GM19452 (cell line): ENCODE results near the gene ARHGEF6.
"Not testable (repeated sequence)": the region's sequence is repeated elsewhere in the genome, so short reads cannot be mapped to it uniquely, and the experiment has no call there.

Source experiments
- ATAC-seq: cut with Tn5 transposase; IDR thresholded peaks from one replicate; pipeline ENCODE4 v1.9.1; 2021; ENCODE audit not compliant: unreplicated experiment

Gene ARHGEF6, protein sequence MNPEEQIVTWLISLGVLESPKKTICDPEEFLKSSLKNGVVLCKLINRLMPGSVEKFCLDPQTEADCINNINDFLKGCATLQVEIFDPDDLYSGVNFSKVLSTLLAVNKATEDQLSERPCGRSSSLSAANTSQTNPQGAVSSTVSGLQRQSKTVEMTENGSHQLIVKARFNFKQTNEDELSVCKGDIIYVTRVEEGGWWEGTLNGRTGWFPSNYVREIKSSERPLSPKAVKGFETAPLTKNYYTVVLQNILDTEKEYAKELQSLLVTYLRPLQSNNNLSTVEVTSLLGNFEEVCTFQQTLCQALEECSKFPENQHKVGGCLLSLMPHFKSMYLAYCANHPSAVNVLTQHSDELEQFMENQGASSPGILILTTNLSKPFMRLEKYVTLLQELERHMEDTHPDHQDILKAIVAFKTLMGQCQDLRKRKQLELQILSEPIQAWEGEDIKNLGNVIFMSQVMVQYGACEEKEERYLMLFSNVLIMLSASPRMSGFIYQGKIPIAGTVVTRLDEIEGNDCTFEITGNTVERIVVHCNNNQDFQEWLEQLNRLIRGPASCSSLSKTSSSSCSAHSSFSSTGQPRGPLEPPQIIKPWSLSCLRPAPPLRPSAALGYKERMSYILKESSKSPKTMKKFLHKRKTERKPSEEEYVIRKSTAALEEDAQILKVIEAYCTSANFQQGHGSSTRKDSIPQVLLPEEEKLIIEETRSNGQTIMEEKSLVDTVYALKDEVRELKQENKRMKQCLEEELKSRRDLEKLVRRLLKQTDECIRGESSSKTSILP

DNA sequence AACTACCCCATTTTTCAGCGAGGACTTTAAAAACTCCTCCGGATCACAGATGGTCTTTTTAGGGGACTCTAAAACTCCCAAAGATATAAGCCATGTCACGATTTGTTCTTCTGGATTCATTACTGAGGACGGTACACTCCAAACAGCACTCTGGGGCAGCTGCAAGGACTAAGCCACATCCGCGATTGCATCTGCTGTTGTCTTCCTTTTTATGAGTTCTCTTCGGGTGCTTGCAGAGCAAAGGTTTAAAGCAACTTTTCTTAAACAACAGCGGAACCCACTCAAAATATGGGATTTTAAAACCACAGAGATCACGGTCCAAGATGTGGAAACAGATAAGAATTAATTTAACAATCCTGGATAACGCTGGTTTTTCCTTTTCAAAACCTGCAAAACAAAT is at the start of gene ARHGEF6:
TSS of gene ARHGEF6 (minus strand) at position 170 of the 400 bp plus-strand sequence. CDS start at position 120, 50 bp downstream.
- ATAC-seq: no peak

DNA sequence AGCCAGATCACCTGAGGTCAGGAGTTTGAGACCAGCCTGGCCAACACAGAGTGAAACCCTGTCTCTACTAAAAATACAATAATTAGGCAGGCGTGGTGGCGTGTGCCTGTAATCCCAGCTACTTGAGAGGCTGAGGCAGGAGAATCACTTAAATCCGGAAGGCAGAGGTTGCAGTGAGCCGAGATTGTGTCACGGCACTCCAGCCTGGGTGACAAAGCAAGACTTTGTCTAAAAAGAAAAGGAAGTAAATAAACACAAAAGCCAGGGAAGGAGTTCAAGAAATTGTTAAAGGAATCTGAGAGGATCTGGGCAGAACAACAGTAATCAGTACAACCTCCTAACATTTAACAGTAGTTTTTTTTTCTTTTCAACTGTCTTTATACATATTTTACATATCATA is 48.7 kb upstream of the ARHGEF6 start:
- no peak for ATAC-seq

DNA sequence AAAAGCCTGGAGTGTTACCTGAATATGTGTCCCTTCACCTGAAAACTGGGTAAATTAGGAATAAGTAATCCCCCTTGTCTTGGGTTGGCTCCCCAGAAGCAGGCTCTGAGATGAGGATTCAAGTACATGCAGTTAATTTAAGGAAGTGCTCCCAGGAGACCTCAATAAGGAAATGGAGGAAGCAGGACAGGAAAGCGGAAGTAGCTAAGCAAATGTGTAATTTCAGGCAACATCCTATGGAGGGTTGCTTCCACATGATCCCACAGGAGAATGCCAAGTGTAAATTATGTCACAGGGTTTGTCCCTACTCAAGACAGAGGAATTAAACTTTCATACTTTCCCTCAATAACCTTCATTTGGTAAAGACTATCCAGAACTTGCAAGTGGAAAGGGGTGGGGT is 48.1 kb upstream of the ARHGEF6 start:
- ATAC-seq: no peak

DNA sequence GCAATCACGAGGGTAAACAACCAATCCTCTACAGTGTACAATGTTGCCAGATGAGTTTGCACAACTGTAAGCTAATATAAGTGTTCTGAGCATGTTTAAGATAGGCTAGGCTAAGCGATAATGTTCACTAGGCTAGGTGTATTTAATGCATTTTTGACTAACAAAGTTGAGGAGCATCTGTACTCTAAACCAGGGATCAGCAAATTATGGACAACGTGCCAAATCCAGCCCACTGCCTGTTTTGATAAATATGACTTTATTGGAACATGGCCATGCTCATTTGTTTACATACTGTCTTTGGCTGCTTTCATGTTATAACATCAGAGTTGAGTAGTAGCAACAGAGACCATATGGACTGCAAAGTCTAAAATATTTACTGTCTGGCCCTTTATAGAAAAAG is 46.3 kb upstream of the ARHGEF6 start:
- no peak for ATAC-seq

DNA sequence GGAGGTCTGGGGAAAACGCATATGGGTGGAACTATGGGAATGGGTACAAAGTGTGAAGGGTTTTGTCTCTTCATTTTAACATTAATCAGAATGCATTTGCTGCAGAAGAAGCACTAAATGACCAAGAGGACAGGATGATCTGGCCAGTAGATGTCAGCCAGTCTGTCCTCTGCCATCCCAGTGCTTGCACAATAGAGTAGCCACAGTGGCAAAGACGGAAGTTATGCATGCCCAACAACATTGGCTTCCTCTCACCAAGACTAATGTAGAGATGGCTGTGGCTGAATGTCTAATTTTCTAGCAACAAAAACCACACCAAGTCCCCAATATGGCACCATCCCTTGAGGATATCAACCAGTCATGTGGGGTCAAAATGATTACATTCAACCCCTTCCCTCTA is 45.0 kb upstream of the ARHGEF6 start:
- ATAC-seq: no peak

DNA sequence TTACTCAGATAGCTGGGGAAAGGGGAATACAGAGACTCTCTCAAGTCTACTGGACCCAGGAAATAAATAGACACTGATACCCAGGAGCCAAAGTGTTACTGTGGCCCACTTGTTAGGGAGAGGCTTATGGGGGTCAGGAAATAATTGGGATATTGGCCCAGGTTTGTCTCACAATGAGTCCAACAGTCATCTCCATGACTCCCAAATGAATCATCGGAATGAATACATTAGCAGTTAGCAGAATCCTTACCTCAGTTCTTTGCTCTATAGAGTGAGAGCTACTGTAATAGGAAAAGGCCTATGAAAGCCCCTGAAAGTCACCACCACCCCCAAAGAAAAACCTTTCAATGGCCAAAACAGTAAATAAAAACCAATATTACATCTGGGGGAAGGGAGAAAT is 42.4 kb upstream of the ARHGEF6 start:
- ATAC-seq: no peak

DNA sequence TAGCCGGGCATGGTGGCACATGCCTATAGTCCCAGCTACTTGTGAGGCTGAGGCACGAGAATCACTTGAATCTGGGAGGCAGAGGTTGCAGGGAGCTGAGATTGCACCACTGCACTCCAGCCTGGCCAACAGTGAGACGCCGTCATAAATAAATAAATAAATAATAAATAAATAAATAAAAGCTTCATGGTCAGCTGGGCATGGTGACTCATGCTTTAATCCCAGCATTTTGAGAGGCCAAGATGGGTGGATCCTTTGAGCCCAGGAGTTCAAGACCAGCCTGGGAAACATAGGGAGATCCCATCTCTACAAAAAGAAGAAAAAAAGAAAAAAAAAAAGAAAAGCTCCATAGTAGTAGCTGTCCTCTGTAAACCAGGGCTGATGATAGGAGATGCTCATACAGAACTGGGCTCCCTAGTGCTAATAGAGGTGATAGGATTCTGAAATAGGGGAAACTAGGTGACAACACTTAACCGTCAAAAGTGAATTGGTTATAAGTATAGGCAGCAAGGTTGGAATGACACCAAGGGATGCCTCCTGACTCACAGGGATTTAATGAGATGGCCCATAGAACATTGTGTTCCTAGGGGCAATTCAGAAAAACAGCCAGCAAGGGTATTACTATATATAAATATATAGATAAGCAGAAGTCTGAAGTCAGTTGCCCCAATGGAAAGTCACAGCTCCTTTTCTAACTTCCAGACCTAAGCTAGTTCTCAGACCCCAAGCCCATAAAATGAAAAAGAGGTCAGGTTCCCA is 41.8 kb upstream of the ARHGEF6 start:
- no peak for ATAC-seq

DNA sequence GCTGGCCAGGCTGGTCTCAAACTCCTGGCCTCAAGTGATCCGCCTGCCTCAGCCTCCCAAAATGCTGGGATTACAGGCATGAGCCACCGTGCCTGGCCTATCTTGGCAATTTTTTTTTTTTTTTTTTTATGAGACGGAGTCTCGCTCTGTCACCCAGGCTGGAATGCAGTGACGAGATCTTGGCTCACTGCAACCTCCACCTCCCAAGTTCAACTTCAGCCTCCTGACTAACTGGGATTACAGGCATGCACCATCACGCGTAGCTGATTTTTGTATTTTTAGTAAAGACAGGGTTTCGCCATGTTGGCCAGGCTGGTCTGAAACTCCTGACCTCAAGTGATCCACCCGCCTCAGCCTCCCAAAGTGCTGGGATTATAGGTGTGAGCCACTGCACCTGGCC is 39.0 kb upstream of the ARHGEF6 start:
- ATAC-seq: not testable (repeated sequence)

DNA sequence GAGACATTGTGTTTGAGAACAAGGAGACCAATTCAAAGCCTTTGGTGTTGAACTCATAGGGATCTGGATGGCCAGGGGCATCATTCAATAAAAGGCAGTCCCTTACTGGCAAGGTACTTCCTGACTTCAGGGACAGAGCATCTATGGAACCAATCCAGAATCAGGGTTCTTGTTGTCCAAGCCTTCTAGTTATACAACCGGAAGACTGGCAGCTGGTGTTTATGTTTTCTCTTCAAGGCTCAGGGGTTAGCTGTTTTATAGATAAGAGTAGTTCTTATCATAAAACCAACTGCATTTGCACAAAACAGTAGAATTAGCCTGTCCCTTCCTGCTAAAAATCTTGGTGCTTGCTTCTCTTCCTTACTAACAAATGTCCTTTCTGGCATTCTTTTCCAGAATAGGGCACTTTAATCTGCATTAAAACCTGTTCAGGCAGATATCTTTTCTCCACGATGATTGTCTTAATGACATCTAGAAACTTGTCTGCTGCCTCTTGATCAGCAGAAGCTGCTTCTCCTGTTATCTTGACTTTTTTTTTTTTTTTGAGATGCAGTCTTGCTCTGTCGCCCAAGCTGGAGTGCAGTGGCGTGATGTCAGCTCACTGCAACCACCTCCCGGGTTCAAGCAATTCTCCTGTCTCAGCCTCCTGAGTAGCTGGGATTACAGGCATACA is 38.4 kb upstream of the ARHGEF6 start:
- no peak for ATAC-seq

DNA sequence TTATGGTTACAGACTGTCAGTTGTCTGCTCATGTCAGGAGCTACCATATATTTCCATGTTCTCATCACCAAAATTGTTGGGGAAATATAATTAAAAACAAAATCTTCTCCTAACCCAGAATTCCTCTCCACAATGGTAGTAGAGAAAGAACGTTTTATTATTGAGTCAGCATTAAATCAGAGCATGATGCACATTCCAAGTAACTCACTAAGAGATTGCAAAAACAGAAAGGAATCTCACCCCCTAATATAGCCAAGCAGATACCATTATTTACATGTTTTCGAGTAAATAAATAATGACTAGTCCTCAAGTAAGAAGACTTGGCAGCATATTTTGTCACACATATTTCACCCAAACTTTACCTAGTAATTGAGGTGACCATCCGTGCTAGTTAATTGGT is 36.2 kb upstream of the ARHGEF6 start:
- no peak for ATAC-seq

DNA sequence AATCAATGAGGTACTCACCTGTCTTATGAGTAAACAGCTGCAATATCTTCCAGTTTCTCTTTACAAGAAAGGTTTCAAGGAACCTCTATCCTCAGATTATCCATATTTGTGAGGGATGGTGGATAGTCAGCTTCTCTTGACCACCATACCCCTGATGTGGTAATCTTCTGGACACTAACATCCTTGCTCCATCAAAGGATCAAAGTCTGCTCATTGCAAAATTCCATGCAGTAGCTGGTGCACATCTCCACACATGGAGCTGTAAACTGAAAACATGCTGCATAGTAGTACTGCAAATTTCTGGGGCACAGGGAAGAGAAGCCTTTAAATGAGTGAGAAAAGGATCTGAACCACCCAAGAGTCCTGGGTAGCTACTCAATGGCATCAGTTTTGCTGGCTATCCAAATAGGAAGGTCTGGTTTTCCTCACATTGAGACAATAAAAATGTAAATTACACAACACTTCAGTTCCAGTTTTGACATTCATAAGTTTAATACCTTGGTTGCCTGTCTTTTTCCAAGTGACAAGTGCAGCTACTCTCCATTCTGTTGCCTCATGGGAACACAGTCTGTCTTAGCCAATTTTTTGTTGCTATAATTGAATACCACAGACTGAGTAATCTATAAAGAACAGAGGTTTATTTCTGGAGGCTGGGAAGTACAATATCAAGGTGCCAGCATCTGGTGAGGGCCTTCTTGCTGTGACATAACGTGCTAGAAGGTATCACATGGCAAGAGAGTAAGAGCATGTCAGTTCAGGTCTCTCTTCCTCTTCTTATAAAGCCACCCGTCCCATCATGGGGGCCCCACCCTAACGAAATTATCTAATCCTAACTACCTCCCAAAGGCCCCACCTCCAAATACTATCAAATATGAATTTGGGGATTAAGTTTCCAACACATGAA is 34.4 kb upstream of the ARHGEF6 start:
- ATAC-seq: no peak

DNA sequence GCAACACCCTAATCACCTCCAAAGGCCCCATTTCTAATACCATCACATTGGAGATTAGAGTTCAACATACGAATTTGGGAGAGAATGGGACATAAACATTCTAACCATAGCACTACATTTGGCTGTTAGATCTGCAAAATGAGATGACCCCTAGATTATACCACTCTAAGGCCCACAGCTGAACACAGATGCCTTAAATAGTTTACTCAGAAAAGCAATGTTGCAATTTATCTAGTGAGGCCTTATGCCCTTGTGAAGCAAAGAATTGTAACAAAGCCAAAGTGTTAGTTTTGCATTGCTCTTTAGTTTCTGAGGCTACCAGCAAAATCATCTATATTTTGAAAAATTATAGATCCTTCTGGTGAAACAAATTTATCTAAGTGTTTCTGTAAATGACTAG is 31.6 kb upstream of the ARHGEF6 start:
- ATAC-seq: no peak

DNA sequence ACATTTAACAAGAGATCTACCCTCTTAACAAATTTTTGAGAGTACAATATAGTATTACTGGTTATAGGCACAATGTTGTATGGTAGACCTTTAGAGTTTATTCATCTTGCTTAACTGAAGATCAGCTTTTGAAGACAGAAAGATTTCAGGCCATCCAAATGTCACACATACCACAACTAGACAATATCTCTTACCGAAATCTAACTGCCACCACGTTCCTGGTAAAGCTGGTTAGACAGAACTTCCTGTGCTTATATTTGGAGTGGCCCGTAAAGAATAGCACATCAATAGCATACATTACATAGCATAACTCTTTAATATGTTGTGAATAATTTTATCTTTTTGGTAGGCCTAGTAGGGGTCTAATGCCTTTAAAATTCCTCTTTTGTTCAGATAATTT is 29.8 kb upstream of the ARHGEF6 start:
- ATAC-seq: no peak

DNA sequence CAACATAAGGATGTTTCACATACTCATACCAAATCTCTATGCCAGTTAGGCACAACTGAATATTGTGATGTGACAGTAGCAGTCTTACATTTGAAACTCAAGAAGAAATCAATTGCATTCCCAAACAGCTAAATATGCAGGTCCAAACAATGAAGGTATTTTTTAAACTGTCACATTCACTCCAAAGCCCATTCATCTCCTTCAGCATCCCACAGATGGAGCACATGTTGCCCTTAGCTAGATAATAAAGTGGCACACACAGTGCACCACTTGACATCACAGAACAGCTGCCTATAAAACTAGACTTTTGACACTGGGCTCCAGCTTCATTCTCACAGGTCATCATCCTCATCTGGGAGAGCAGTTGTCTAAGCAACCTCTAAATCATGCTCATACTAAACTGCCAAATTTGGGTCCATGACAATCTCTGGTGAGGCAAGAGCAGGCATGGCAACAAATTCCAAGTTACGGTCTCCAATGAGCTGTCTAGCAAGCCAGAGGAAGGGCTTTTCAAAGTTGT is 26.2 kb upstream of the ARHGEF6 start:
- no peak for ATAC-seq

DNA sequence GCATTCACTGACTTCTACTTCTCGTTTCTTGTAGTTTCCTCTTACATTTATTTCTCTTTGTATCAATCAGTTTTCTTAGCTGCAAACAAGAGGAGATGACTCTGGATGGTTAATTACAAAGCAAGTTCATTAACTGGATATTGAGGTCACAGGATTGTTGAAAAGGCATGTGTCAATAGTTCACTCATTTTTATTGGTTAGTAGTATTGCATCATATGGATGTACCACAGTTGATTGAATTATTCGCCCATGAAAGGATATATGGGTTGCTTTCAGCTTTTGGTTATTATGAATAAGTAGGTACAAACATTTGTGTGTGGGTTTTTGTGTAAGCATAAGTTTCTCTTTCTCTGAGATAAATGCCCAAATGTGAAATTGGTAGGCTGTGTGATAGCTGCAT is 21.8 kb upstream of the ARHGEF6 start:
- no peak for ATAC-seq

DNA sequence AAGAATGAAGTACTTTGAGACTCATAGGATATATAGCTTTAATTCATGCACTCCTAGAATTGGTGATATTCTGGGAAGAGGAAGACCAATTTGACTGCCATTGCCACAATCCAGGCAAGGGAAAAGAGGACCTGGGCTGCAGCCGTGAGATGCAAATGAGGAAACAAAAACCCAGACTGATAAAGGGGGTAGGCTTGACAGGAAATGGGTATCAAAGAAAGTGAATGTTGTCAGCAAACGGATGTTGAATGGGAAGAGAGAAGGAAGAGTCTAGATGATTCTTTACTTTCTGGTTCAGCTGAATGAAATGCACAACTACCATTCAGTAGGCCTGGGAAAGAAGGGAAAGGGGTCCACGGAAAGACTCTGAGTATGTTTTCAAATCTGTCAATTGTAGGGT is 17.1 kb upstream of the ARHGEF6 start:
- no peak for ATAC-seq

DNA sequence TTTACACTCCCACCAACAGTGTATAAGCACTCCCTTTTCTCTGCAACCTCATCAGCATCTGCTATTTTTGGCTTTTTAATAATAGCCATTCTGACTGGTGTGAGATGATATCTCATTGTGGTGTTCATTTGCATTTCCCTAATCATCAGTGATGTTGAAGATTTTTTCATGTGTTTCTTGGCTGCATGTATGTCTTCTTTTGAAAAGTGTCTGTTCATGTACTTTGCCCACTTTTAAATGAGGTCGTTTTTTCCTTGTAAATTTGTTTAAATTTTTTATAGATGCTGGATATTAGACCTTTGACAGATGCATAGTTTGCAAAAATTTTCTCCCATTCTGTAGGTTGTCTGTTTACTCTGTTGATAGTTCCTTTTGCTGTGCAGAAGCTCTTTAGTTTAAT is 14.4 kb upstream of the ARHGEF6 start:
- not testable (repeated sequence) for ATAC-seq

DNA sequence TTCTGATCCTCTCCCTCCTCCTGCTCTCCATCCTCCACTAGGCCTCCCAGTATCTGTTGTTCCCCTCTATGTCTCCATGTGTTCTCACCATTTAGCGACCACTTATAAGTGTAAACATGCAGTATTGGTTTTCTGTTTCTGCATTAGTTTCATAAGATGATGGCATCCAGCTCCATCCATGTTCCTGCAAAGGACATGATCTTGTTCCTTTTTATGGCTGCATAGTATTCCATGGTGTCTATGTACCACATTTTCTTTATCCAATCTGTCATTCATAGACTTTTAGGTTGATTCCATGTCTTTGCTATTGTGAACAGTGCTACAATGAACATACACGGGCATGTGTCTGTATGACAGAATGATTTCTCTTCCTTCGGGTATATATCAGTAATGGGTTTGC is 13.9 kb upstream of the ARHGEF6 start:
- not testable (repeated sequence) for ATAC-seq

DNA sequence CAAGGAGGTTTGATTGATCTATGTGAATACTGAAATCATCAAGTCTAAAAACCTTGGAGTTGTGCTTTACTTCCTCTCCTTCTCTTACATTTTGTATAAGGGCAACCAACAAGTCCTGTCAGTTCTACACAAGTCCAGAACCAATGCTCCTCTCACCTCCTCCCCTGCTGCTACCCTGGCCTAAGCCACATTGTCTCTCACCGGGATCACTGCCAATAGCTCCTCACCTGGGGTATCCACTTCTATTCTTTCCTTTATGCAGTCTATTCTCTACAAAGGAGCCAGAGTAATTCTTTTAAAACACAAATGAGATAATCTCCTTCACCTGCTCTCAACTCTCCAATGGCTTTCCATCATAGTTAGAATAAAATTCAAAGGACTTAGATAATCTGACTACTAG is 13.3 kb upstream of the ARHGEF6 start:
- ATAC-seq: no peak

DNA sequence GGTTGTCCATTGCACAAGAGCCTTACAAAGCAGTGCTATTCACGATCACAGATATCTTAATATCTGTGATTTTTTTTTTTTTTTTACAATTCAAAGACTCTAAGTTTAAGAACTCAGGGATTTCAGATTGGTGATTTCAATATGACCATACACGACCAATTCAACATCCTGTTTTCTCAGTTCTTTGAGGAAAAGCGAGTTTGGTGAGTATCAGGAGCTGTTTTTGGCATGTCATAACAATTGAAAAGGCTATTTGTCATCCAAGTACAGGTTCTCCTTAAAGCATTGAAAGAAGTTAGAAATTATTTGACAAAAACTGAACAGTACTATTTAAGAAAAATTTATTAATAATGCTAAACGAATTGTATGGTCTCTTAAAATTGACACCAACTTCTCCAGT is 9.1 kb upstream of the ARHGEF6 start:
- no peak for ATAC-seq
